ENCODE measurements around the gene OR5B17.
"Not testable (repeated sequence)": the region's sequence is repeated elsewhere in the genome, so short reads cannot be mapped to it uniquely, and the experiment has no call there.

OR5B17 gene

DNA sequence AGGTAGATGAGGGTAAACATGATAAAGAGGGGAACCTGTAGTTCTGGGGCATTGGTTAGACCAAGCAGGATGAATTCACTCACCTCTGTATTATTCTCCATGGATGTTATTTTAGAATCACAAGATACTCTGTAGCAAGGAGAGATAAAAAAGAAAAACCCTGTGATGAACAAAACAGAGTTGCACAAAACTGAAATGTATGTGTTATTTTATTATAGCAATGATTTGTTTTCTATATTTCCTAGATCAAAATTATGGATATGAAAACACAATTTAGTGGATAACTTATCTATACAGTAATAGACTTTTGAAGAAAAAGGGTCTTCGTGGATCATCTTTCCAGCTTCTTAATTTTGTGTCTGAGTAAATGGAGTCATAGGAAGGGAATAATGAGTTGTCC is at the start of gene OR5B17:
TSS of gene OR5B17 (minus strand) at position 101 of the 400 bp plus-strand sequence. CDS start at position 101, 0 bp downstream.
- DNase-seq (ENCODE audit: low spot score), result no peak

GRCh38 chr11:58406774-58407173 is 47.9 kb upstream of the OR5B17 start, which contains the start of gene OR5B3:
Gene OR5B3 (minus strand): TSS chr11:58406874. CDS start chr11:58403409, 3,465 bp downstream.
- DNase-seq (ENCODE audit: low spot score), result no peak

DNA sequence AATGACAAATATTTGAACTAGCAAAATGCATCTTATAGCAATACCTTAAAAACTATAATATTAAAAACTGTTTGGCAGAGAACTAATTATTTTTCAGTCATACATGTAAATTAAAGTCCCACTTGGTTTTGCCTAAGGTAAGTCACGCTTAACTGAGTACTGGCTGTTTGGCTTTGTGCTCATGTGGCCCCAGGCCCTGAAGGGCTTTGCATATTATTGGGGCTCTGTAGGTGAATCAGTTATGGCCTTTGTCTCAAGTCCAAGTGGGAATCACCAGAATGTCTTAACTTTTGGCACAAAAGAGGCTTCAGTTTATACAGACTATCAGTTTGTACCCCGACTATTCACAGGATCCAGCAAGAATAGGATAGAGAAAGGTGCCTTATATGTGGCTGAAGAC is 40.8 kb upstream of the OR5B17 start:
- not testable (repeated sequence) for DNase-seq (ENCODE audit: low spot score)

DNA sequence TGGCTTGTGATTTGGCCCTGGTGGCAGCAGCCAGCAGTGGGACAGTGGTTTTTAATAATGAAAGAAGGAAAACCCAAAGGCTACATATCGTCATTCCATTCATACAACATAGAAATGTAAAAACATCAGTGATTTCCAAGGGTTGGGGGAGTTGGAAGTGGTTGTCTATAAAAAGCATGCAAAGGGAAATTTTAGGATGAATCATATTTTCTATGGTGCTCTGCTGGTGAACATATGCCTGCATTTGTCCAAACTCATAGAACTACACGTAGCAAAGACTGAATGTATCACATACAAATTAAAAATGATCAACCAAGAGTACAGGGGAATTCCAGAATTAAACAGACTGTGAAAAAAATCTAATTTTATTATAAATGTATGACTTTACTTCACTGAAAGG is 36.7 kb upstream of the OR5B17 start:
- no peak for DNase-seq (ENCODE audit: low spot score)

DNA sequence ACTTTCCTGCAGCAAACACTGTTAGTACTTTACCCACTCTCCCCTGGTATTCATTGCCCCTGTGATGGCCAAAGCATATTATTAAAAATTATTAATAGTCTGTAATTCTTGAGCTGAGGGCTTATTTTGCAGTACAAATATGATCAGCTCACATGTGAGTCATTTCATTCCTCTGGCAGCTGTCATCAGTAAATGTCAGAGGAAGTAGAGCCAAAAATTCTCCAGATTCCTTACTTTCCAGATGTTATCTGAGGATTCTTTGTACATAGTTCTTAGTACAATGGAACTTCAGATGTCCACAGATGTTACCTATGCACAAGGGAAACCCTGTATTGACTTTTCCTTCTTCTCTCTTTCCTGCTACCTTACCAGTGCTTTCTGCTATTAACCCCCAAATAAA is 35.3 kb upstream of the OR5B17 start:
- DNase-seq (ENCODE audit: low spot score), result peak; percentile 68

DNA sequence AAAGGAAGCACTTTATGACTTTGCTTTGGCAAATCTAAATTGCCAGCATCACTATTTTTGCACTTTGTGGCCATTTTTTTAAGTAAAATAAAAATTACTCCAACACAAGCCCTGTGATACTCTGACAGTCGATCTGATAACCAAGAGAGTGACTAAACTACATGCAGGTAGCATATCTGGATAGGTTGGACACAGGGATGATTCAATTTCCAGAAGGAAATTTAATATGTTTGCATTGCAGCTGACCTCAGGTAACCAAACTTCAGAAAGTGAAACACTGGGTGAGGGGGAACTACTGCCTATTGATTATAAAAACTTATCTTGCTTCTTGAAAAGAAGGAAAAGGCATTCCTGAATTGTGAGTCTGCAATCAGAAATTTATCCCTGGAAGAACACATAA is 33.9 kb upstream of the OR5B17 start:
- DNase-seq (ENCODE audit: low spot score), result no peak

GRCh38 chr11:58391879-58392278 is 33.0 kb upstream of the OR5B17 start:
- no peak for DNase-seq (ENCODE audit: low spot score)

GRCh38 chr11:58390551-58391063 is 31.7 kb upstream of the OR5B17 start:
- DNase-seq (ENCODE audit: low spot score), result no peak

DNA sequence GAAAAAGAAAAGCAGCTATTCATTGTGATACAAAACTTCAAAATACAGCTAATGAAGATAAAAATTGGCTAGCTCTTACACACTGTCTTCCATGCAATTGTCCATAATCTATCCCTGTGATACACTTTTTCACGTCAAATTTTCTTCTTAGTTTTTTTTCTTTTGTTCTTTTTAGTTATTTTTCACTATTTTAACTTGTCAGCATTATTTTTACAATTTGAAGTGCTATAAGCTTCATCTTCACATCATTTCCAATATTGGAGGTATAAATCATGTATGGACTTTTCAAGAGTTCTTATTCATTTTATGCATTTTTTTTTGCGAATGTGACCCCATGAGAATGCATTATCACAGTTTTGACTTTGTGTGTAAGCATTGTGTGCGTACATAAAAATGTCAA is 4.1 kb downstream of the OR5B17 start:
- DNase-seq (ENCODE audit: low spot score), result no peak

GRCh38 chr11:58345204-58345603 is 13.7 kb downstream of the OR5B17 start:
- no peak for DNase-seq (ENCODE audit: low spot score)

GRCh38 chr11:58334708-58335107 is 24.2 kb downstream of the OR5B17 start:
- peak; percentile 47 for DNase-seq (ENCODE audit: low spot score)

GRCh38 chr11:58330861-58331260 is 28.0 kb downstream of the OR5B17 start:
- peak; percentile 15 for DNase-seq (ENCODE audit: low spot score)

DNA sequence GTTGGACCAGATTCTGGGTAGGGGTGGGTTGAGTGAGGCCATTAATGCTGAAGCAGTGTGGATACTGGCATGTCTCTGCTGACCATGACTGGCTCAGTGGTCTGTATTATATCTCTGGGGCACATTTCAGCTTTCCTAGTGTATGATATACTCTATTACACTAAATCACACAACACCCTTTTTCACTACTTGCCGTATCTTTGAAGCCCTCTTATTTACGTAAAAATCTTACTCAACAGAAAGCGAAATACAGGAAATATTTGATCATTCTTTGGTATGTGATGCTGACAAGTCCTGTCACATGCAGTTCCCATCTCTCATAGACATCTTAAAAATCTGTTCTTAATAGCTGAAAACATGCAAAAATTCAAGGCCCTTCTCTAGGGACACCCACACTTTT is 40.3 kb downstream of the OR5B17 start:
- no peak for DNase-seq (ENCODE audit: low spot score)

- DNase-seq (ENCODE audit: low spot score), result no peak
Measured at GRCh38 chr11:58316142-58316541, 42.7 kb downstream of the OR5B17 start.

Measured in COLO829 (cell line).